SK-N-MC (cell line): ENCODE data around the gene GPM6B.

Experiments
- DNase-seq: peaks from one replicate; pipeline ENCODE4 v3.0.0-alpha.2; 2011; ENCODE audit warnings: low read depth, low spot score
- H3K27ac ChIP-seq: fragments of 200-600 bp; sonication (generic); 2 replicates; pipeline ENCODE4 v1.5.1; 2016; ENCODE audit warnings: mixed run types
- H3K36me3 ChIP-seq: fragments of 200-600 bp; sonication (generic); 2 replicates; pipeline ENCODE4 v1.6.1; 2017; ENCODE audit warnings: antibody characterized with exemption, low read length, mixed read lengths; ENCODE audit not compliant: insufficient read depth
- H3K4me3 ChIP-seq: fragments of 200-600 bp; sonication (generic); 2 replicates; pipeline ENCODE4 v1.5.1; 2016
- H3K9ac ChIP-seq: fragments of 200-600 bp; sonication (generic); 2 replicates; pipeline ENCODE4 v1.8.0; 2017; ENCODE audit warnings: mixed run types, mixed read lengths; ENCODE audit not compliant: insufficient read length
- H3K9me3 ChIP-seq: fragments of 200-600 bp; sonication (generic); 2 replicates; pipeline ENCODE4 v1.6.1; 2017; ENCODE audit warnings: low read depth, mild to moderate bottlenecking, antibody characterized with exemption, low read length, moderate library complexity, mixed read lengths
- EZH2 ChIP-seq: fragments of 200-600 bp; sonication (generic); IDR thresholded peaks from one replicate; pipeline ENCODE4 v1.6.1; 2017; ENCODE audit warnings: antibody characterized with exemption
- FOXP2 ChIP-seq: optimal IDR thresholded peaks from 2 replicates; pipeline ENCODE3; 2011; ENCODE audit warnings: mild to moderate bottlenecking, moderate library complexity; ENCODE audit not compliant: insufficient read depth; ENCODE audit errors: extremely low read length, control extremely low read depth
- POLR2AphosphoS5 ChIP-seq: IDR thresholded peaks from 2 replicates; pipeline ENCODE4 v1.6.1; 2012; ENCODE audit warnings: mild to moderate bottlenecking, low read depth, low read length, borderline replicate concordance

The GPM6B gene, protein sequence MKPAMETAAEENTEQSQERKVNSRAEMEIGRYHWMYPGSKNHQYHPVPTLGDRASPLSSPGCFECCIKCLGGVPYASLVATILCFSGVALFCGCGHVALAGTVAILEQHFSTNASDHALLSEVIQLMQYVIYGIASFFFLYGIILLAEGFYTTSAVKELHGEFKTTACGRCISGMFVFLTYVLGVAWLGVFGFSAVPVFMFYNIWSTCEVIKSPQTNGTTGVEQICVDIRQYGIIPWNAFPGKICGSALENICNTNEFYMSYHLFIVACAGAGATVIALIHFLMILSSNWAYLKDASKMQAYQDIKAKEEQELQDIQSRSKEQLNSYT

DNA sequence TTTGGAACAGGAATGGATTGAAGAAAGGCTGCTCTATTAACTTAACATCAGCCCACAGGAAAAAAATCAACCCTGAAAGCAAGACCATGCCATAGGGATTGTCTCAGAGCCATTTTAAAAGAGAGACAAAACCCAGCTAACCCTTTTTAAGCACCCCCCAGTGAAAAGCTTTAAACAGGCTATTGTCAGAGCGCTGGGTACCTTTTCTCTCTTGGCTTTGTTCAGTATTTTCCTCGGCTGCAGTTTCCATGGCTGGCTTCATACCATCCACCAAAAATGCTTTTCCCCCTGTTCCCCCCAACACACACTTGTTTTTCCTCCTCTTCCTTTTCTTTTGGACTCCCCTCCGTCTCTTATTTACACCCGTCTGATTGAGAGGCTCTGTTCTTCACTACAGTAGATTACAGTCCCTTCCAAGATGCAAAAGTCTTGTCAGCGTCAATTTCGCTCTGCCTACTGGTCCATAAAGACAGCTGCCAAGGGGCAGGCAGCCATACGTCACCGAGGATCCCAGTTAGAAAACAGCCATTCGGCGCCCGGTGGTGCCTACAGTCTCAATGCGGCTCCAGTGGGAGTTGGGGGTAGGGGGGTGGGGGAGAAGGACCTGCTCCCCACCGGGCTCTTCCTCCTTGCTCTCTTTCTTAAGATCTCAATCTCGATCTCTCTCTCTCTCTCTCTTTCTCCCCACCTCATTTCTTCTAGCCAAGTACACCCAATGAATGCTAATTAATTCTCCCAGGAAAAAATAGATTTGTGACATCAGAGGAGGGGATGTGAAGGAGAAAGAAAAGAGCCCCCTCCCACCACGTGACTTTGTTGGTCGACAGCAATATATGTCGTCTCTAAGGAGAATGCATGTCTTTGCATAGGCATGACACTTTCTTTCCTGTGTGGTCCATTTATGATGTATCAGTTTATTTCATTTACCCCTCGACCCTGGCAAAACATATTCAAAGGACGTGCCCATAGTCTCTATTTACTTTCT lies at the start of gene GPM6B:
TSS of gene GPM6B (minus strand) at position 451 of the 985 bp plus-strand sequence. CDS start at position 262, 189 bp downstream.
- no peaks in the 10 kb centered on the region for H3K9me3 ChIP-seq
- DNase-seq, result no peak
- H3K27ac ChIP-seq, result no peak within 1 kb of the TSS
- no peaks in the 10 kb centered on the region for H3K36me3 ChIP-seq
- TF ChIP-seq EZH2 (no peak), FOXP2 (no peak), POLR2AphosphoS5 (no peak)
- H3K9ac ChIP-seq, result no peak within 1 kb of the TSS
- no peak within 1 kb of the TSS for H3K4me3 ChIP-seq

DNA sequence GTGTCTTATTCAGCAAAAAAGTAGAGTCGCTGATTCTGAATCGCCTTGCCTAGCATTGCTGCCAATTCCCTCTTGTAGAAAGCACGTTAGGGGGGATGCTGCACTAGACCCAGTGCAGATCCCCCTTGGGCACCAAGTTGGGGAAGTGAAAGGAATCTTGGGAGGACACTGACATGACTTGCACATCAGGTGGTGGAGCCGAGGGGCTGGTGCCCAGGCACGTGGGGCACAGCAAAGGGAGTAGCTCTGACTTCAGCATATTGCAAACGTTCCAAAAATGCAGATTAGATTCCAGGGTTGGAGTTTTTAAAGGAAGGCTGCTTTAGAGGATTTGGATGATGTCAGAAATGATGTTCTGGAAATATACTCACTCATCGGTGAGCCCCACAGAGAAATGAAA lies 47.4 kb upstream of the GPM6B start:
- no peak overlapping the region for H3K27ac ChIP-seq
- H3K4me3 ChIP-seq, result peak overlapping the region; percentile 50
- no peaks in the 10 kb centered on the region for H3K36me3 ChIP-seq
- H3K9me3 ChIP-seq, result no peaks in the 10 kb centered on the region
- DNase-seq, result no peak
- TF ChIP-seq POLR2AphosphoS5 (no peak), FOXP2 (no peak), EZH2 (no peak)
- no peak overlapping the region for H3K9ac ChIP-seq

DNA sequence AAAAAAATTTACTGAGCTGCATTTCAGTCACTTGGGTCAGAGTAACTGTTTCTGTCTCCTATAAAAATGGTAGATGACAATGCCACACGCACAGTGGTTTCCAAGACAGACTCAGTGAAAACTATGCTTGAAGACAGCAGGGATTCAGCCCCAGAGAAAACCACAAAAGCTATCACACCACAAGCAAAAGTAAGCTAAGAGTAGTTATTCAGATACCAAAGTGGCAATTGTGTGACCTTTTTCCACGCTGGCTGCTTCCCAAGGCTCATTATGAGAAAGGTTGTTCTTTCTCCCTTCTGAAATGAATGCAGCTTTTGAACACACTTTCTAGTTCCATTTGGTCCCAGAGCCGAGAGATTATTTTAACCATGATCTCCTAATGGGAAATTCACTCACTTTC lies 46.4 kb upstream of the GPM6B start:
- Histone ChIP-seq H3K4me3 (peak overlapping the region; percentile 50; the same call in 1 of the 2 replicates), H3K27ac (peak overlapping the region; percentile 71), H3K9ac (no peak overlapping the region), H3K9me3 (no peaks in the 10 kb centered on the region), H3K36me3 (no peaks in the 10 kb centered on the region)
- TF ChIP-seq POLR2AphosphoS5 (no peak), EZH2 (no peak), FOXP2 (no peak)
- DNase-seq, result no peak

DNA sequence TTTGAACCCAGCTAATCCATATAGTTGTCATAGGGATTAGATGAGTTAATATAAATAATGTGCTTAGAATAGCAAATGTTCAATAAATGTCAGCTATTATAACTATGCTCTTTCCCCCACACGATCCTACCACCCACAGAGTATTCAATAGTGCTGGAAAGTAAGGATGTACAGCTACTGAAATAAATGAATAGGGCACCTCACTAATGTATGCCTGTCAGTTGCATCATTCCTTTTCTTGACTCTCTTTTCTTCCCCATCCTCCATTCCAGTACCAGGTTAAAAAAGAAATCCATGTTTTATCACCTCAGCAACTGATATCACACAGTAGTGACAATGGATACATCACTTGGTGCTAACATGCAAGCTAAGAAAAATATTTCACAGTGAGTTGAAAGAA lies 42.8 kb upstream of the GPM6B start:
- TF ChIP-seq POLR2AphosphoS5 (no peak), EZH2 (no peak), FOXP2 (no peak)
- no peak overlapping the region for H3K4me3 ChIP-seq
- no peak overlapping the region for H3K27ac ChIP-seq
- DNase-seq, result no peak
- H3K9me3 ChIP-seq, result no peaks in the 10 kb centered on the region
- H3K36me3 ChIP-seq, result no peaks in the 10 kb centered on the region
- no peak overlapping the region for H3K9ac ChIP-seq

DNA sequence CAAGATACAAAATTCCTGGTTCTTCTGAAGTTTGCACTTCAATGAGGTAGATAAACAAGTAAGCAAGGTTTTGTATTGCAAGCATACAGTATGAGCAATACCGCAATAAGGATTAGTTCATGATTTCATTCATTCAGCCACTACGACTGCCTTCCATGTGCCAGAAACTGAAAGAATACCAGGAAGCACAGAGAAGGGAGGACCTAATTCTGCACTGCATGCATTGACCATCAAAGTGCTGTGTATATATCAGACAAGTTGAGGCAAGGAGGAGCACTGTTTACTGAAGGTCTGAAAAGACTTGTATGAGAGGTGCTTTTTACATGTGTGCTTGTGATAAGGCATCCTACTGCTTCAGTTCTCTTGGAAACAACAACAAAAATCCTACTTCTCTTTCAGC lies 40.9 kb upstream of the GPM6B start:
- no peak overlapping the region for H3K4me3 ChIP-seq
- TF ChIP-seq EZH2, result no peak
- TF ChIP-seq POLR2AphosphoS5, result no peak
- no peak for TF ChIP-seq FOXP2
- no peak for DNase-seq
- H3K27ac ChIP-seq, result no peak overlapping the region
- H3K9me3 ChIP-seq, result no peaks in the 10 kb centered on the region
- H3K9ac ChIP-seq, result no peak overlapping the region
- H3K36me3 ChIP-seq, result no peaks in the 10 kb centered on the region

DNA sequence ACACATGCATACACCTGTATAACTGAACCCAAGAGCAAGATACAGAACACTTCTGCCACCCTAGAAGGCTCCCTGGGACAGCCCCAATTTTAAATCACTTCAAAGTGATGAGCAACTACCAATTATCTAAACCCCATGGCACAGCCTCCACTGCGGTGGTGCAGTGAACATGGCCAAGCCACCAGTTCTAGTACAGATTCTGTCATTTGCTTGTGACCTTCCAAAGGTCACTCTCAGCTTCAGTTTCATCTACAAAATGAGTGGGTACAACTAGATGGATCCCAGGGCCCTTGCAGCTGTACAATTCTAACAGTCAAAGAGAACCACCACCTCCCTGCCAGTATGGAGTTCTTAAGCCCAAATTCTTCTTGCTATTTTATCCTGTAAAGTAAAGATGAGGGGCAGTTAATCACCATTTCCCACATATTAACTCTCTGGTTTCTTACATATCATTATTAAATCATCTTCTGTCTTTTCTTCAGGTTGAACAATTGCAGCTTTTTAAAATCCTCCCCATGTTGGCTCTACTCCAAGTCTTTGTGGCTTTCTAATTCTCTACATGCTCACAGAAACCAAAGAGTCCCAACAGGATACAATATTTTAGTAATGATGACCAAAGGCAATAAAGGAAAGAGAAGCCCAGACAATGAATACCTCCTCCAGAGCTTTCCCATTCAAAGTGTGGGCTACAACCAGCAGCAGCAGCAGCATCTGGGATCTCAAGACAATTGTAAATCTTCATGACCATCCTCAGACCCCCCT lies 39.0 kb upstream of the GPM6B start:
- no peak for TF ChIP-seq POLR2AphosphoS5
- no peak for TF ChIP-seq FOXP2
- TF ChIP-seq EZH2, result no peak
- Histone ChIP-seq H3K36me3 (no peaks in the 10 kb centered on the region), H3K9me3 (no peaks in the 10 kb centered on the region), H3K4me3 (no peak overlapping the region), H3K27ac (no peak overlapping the region), H3K9ac (no peak overlapping the region)
- DNase-seq, result no peak

DNA sequence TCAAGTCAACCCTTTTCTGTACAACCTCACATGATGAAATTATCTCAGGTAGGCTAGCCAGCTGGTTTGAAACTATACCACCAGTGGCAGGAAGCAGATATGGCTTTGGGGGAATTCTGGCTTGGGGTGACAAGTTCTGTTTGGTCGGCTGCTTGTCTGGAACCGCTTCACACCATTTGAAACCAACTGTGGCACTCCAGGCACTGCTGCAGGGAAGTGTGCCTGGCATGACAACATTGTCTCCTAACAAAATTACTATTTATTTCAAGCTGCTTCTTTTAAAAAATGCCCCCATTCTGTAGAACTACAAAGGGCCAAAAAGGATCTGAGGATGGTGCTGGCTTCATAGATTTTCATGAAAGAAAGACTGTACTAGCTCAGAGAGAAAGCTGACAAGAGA lies 37.1 kb upstream of the GPM6B start:
- H3K27ac ChIP-seq, result no peak overlapping the region
- no peak for TF ChIP-seq FOXP2
- TF ChIP-seq EZH2, result no peak
- TF ChIP-seq POLR2AphosphoS5, result no peak
- no peaks in the 10 kb centered on the region for H3K9me3 ChIP-seq
- no peak overlapping the region for H3K9ac ChIP-seq
- H3K4me3 ChIP-seq, result no peak overlapping the region
- H3K36me3 ChIP-seq, result no peaks in the 10 kb centered on the region
- no peak for DNase-seq
